H7 (cell line): Measurements from ENCODE around the gene CD8B. TPM values are rescaled to one million over a fixed set of nuclear protein-coding genes. Genes with fewer than 3 reads are reported as not detected.
A peak's percentile ranks its signal among the peaks of the same experiment; 100 is the strongest.
"Not testable (repeated sequence)": the region's sequence is repeated elsewhere in the genome, so short reads cannot be mapped to it uniquely, and the experiment has no call there.

Source experiments
- DNase-seq: peaks from one replicate; pipeline ENCODE4 v3.0.0; 2012
- H3K27me3 ChIP-seq: 2 replicates; pipeline ENCODE4 v1.6.0; 2011; ENCODE audit warnings: mild to moderate bottlenecking, low read length; ENCODE audit not compliant: control insufficient read depth, insufficient read depth
- H3K36me3 ChIP-seq: replicated peaks from 2 replicates; pipeline ENCODE4 v1.5.1; 2011; ENCODE audit warnings: low read length; ENCODE audit not compliant: control insufficient read depth, insufficient read depth
- H3K4me3 ChIP-seq: 2 replicates; pipeline ENCODE4 v1.5.1; 2011; ENCODE audit warnings: low read depth, mild to moderate bottlenecking, control low read depth, low read length, moderate library complexity; ENCODE audit not compliant: insufficient read depth
- total RNA-seq: library from RNA; depleted of rRNA; stranded (reverse); fragments of >200 nt; shearing (Covaris generic); gene quantifications from 2 replicates; pipeline ENCODE4 v1.2.3, GENCODE V29; 2014; rRNA removed

Gene CD8B
- total RNA-seq, result 0.37 and 0.66 TPM in 2 replicates

GRCh38 chr2:86861628-86862379 is at the start of gene CD8B:
Gene CD8B (minus strand): TSS chr2:86861886. CDS start chr2:86861865, 21 bp downstream.
- DNase-seq, result peak; percentile 58
- not testable (repeated sequence) for H3K27me3 ChIP-seq, H3K36me3 ChIP-seq
- peak within 1 kb of the TSS; percentile 33; the same call in 1 of the 2 replicates for H3K4me3 ChIP-seq

- not testable (repeated sequence) for H3K36me3 ChIP-seq, DNase-seq, H3K27me3 ChIP-seq, H3K4me3 ChIP-seq
Measured at GRCh38 chr2:86905868-86906267, 44.2 kb upstream of the CD8B start.

GRCh38 chr2:86900687-86901086 is 39.0 kb upstream of the CD8B start:
- DNase-seq, H3K4me3 ChIP-seq, H3K36me3 ChIP-seq, H3K27me3 ChIP-seq: not testable (repeated sequence)

GRCh38 chr2:86886026-86886425 is 24.3 kb upstream of the CD8B start:
- H3K4me3 ChIP-seq, DNase-seq, H3K27me3 ChIP-seq, H3K36me3 ChIP-seq: not testable (repeated sequence)

DNA sequence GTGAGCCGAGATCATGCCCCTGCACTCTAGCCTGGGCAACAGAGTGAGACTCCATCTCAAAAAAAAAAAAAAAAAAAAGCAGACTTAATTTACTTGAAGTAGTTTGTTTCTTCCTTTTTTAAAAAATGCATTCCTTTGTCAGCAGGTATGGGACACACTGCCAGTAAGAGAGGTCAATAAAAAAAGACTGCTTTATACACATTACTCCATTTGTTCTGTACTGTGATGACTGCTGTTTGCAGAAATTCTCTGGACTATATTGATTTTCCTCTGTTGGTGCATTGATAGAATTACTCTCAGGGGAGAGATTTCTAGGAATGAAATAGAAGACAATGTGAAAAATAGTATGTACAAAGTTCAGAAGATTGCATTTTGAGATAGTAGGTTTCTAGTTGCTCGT is 21.2 kb upstream of the CD8B start:
- H3K27me3 ChIP-seq, H3K36me3 ChIP-seq, DNase-seq, H3K4me3 ChIP-seq: not testable (repeated sequence)

GRCh38 chr2:86882118-86882665 is 20.5 kb upstream of the CD8B start:
- DNase-seq, H3K27me3 ChIP-seq, H3K36me3 ChIP-seq, H3K4me3 ChIP-seq: not testable (repeated sequence)

DNA sequence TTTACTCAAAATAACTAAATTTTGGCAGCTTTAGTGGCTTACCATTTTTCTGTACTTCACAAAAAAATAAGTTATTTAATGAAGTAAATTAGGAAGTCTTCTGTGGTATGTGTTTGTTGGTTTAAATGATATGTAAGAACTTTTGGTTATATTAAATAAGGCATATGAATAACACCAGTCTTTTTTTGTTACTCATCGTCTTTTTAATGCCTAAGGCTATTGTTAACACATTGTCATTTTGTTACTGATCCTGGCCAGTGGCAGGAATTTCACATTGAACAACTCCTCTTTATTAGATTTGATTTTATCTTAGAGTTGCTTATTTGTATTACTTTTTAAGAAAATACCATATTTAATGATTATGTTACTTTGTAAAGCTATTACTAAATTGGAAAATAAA is 17.3 kb upstream of the CD8B start:
- not testable (repeated sequence) for DNase-seq, H3K4me3 ChIP-seq, H3K36me3 ChIP-seq, H3K27me3 ChIP-seq

DNA sequence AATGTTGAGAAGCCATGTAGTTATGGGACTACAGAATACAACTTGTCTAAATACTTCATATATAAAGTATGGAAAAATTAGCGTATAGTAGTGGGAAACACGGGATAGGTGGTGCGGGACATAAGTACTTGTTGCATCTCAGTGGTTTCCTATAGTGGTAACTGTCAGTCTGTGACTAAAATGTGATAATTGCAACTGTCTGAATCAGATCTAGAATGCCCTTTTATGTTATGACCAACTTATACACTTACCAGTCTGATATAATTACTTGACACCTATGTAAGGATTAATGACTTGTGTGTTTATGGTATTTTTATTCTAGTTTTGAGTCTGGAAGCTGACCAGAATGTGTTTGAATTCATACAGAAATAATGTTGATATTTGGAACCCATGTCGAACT is 9.3 kb upstream of the CD8B start:
- not testable (repeated sequence) for H3K4me3 ChIP-seq, H3K36me3 ChIP-seq, H3K27me3 ChIP-seq, DNase-seq

GRCh38 chr2:86868895-86869468 is 7.3 kb upstream of the CD8B start:
- DNase-seq, H3K27me3 ChIP-seq, H3K36me3 ChIP-seq, H3K4me3 ChIP-seq: not testable (repeated sequence)

DNA sequence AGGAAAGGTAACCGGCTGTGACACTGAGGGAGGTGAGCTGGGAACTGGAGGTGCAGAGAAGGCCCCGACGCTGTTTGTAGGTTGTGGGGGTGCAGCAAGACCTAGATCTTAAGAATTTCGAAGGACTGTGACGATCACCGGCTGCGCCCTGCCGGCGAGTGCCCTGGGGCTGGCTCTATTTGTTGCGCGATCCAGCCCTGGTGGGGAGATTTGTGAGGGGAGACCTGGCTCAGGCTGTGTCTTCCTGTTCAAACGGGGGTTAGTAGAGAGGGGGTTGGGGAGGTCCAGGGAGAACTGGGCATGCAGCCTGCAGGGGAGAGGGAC is 656 bp upstream of the CD8B start:
- not testable (repeated sequence) for H3K4me3 ChIP-seq, DNase-seq, H3K27me3 ChIP-seq, H3K36me3 ChIP-seq

GRCh38 chr2:86861175-86861574 is 511 bp downstream of the CD8B start:
- peak overlapping the region; percentile 33; the same call in 1 of the 2 replicates for H3K4me3 ChIP-seq
- H3K27me3 ChIP-seq, H3K36me3 ChIP-seq: not testable (repeated sequence)
- peak; percentile 8 for DNase-seq

DNA sequence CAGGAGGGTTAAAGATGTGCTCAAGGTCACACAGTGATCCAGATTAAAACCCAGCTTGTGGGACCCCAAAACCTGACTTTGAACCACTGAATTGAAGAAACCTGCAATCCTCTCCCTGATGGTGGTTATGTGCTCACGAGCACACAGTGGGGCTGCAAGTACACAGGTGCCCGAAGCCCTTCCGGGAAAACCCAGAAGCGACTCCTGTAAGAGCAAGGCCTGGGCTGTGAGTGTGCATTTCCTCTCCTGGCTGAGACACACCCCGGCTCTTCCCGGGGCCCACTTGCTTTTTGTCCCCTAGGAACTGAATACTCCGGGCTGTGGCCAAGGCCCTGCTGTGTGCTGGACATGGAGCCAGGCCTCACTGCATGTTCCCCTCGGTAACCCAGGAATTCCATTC is 1.1 kb downstream of the CD8B start:
- not testable (repeated sequence) for H3K36me3 ChIP-seq, DNase-seq, H3K27me3 ChIP-seq, H3K4me3 ChIP-seq

DNA sequence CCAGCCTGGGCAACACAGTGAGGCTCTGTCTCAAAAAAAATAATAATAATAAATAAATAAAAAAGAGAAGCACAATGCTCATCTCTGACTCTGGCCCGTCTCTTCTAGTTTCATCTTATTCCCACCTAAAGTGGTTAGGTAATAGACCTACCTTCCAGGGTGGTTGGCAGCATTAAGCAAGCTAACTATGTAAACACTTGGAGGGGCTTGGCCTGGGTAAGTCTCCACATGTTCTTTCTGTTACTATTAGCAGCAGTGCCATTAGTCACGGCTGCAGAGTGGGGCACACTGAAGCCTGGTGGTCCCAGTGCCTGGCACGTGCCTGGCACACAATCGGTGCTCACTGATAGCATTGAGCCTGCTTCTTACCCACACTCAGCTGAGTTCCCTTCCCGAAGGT is 4.0 kb downstream of the CD8B start:
- not testable (repeated sequence) for H3K27me3 ChIP-seq, DNase-seq, H3K36me3 ChIP-seq, H3K4me3 ChIP-seq

GRCh38 chr2:86856498-86856897 is 5.2 kb downstream of the CD8B start:
- H3K4me3 ChIP-seq, H3K36me3 ChIP-seq, H3K27me3 ChIP-seq, DNase-seq: not testable (repeated sequence)

GRCh38 chr2:86855981-86856380 is 5.7 kb downstream of the CD8B start:
- H3K27me3 ChIP-seq, H3K4me3 ChIP-seq, H3K36me3 ChIP-seq: not testable (repeated sequence)
- DNase-seq, result peak; percentile 54
